Loucy (cell line): Measurements from ENCODE around the gene FOXD3.

Experiments
- H2AFZ ChIP-seq: fragments of 200-600 bp; sonication (generic); 2 replicates; pipeline ENCODE4 v1.6.0; 2016; ENCODE audit warnings: antibody characterized with exemption, mild to moderate bottlenecking, low read length, moderate library complexity
- H3F3A ChIP-seq: fragments of 200-600 bp; 2 replicates; pipeline ENCODE4 v1.6.0; 2016; ENCODE audit warnings: antibody characterized with exemption, low read depth, mild to moderate bottlenecking
- H3K27me3 ChIP-seq: fragments of 200-600 bp; sonication (generic); 2 replicates; pipeline ENCODE4 v1.6.1; 2014; ENCODE audit warnings: low read length, mild to moderate bottlenecking; ENCODE audit not compliant: insufficient read depth, poor library complexity, severe bottlenecking
- H3K36me3 ChIP-seq: fragments of 200-600 bp; sonication (generic); 2 replicates; pipeline ENCODE4 v1.6.1; 2016; ENCODE audit warnings: low read length; ENCODE audit not compliant: insufficient read depth
- H3K4me1 ChIP-seq: fragments of 200-600 bp; sonication (generic); 2 replicates; pipeline ENCODE4 v1.5.1; 2014; ENCODE audit warnings: low read length, mild to moderate bottlenecking; ENCODE audit not compliant: insufficient read depth, poor library complexity, severe bottlenecking
- H3K4me2 ChIP-seq: fragments of 200-600 bp; sonication (generic); 2 replicates; pipeline ENCODE4 v1.6.0; 2014; ENCODE audit warnings: antibody characterized with exemption, low read length, low read depth, mild to moderate bottlenecking; ENCODE audit not compliant: poor library complexity, severe bottlenecking
- H3K4me3 ChIP-seq: fragments of 200-600 bp; sonication (generic); 2 replicates; pipeline ENCODE4 v1.5.1; 2014; ENCODE audit warnings: low read length, mild to moderate bottlenecking, mixed read lengths; ENCODE audit not compliant: poor library complexity, severe bottlenecking
- H3K79me2 ChIP-seq: fragments of 200-600 bp; sonication (generic); 2 replicates; pipeline ENCODE4 v1.6.1; 2014; ENCODE audit warnings: low read length; ENCODE audit not compliant: insufficient read depth
- H3K9ac ChIP-seq: fragments of 200-600 bp; sonication (generic); 2 replicates; pipeline ENCODE4 v1.6.0; 2014; ENCODE audit warnings: mild to moderate bottlenecking, low read depth, low read length, moderate library complexity; ENCODE audit not compliant: poor library complexity, severe bottlenecking
- H3K9me2 ChIP-seq: fragments of 200-600 bp; sonication (generic); replicated peaks from 2 replicates; pipeline ENCODE4 v1.6.1; 2016; ENCODE audit warnings: low read depth, low read length, mixed read lengths
- H3K9me3 ChIP-seq: fragments of 200-600 bp; sonication (generic); 2 replicates; pipeline ENCODE4 v1.6.1; 2014; ENCODE audit warnings: mild to moderate bottlenecking, antibody characterized with exemption, low read length, low read depth; ENCODE audit not compliant: insufficient read depth
- H4K20me1 ChIP-seq: fragments of 200-600 bp; sonication (generic); 2 replicates; pipeline ENCODE4 v1.6.0; 2014; ENCODE audit warnings: antibody characterized with exemption, low read length, mild to moderate bottlenecking; ENCODE audit not compliant: insufficient read depth, poor library complexity, severe bottlenecking
- EZH2phosphoT487 ChIP-seq: fragments of 200-600 bp; IDR thresholded peaks from 2 replicates; pipeline ENCODE4 v1.6.1; 2018; ENCODE audit warnings: antibody characterized with exemption, mild to moderate bottlenecking, moderate library complexity, borderline replicate concordance
- TF ChIP-seq, protein P1 (sequence below): fragments of 200-600 bp; sonication (generic); conservative IDR thresholded peaks from 2 replicates; pipeline ENCODE4 v1.5.1; 2014; ENCODE audit warnings: mild to moderate bottlenecking, antibody characterized with exemption, low read length

Gene FOXD3

DNA sequence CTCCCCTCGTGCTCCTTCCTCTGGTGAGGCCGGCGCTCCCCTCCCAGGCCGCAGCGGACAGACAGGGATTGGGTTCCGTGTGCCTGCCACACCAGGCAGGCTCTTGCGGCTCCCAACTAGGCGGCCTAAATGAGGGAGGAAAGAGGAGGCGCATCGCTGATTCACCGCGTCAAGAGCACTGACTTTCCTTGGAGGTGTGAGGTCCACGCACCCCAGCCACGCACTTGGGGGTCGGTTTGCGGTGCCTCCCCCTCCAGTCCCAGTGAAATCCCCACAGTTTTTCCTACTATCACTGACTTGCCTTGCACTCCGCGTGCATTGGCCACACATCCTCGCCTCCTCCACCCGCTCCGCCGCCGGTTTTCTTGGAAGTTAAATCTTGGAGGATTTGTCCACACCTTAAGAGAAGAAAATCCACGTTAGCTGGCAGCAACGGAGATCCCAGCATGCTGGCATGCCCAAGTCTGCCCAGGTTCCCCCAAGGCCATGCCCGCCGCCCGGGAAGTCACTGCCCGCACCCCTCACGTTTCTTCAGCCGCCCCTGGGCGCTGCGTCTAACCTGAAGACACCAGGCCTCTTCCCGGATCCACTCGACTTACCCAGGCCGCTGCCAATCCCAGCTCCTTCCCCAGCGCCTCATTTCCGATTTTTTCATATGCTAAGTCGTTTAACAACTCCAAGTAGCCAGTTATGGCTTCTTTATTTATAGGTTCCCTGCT lies 1.1 kb upstream of the FOXD3 start:
- H3F3A ChIP-seq = no peaks in the 10 kb centered on the region
- H3K79me2 ChIP-seq = no peaks in the 10 kb centered on the region
- H3K36me3 ChIP-seq = no peaks in the 10 kb centered on the region
- H3K4me2 ChIP-seq = no peak overlapping the region
- no peaks in the 10 kb centered on the region for H3K9me3 ChIP-seq
- peaks cover 7% of the 10 kb centered on the region for H3K4me1 ChIP-seq
- no peak overlapping the region for H3K4me3 ChIP-seq
- TF ChIP-seq, protein P1, sequence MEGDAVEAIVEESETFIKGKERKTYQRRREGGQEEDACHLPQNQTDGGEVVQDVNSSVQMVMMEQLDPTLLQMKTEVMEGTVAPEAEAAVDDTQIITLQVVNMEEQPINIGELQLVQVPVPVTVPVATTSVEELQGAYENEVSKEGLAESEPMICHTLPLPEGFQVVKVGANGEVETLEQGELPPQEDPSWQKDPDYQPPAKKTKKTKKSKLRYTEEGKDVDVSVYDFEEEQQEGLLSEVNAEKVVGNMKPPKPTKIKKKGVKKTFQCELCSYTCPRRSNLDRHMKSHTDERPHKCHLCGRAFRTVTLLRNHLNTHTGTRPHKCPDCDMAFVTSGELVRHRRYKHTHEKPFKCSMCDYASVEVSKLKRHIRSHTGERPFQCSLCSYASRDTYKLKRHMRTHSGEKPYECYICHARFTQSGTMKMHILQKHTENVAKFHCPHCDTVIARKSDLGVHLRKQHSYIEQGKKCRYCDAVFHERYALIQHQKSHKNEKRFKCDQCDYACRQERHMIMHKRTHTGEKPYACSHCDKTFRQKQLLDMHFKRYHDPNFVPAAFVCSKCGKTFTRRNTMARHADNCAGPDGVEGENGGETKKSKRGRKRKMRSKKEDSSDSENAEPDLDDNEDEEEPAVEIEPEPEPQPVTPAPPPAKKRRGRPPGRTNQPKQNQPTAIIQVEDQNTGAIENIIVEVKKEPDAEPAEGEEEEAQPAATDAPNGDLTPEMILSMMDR = no peak
- no peak for TF ChIP-seq EZH2phosphoT487
- no peak overlapping the region for H2AFZ ChIP-seq
- H3K9ac ChIP-seq = no peak overlapping the region
- H3K27me3 ChIP-seq = no peaks in the 10 kb centered on the region
- H3K9me2 ChIP-seq = no peaks in the 10 kb centered on the region
- no peaks in the 10 kb centered on the region for H4K20me1 ChIP-seq

DNA sequence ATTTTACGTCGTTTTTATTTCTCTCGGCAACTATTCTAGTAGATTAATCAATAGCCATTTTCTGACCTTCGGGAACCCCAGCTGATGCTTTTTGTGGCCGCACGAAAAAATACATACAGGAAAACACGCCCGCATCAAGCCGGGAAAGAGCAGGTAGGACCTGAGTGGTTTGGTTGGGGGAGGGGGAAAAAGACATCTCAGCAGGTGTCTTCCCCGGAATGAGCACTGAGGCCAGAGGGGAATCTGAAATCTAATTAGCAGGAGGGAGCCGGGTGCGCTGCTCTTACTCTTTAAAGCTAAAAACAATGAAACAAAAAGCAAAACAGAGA lies 618 bp upstream of the FOXD3 start:
- no peak for TF ChIP-seq EZH2phosphoT487
- TF ChIP-seq, protein P1 = no peak
- no peaks in the 10 kb centered on the region for H3F3A ChIP-seq
- no peaks in the 10 kb centered on the region for H3K36me3 ChIP-seq
- no peaks in the 10 kb centered on the region for H3K9me2 ChIP-seq
- H3K27me3 ChIP-seq = no peaks in the 10 kb centered on the region
- no peaks in the 10 kb centered on the region for H3K9me3 ChIP-seq
- no peak overlapping the region for H2AFZ ChIP-seq
- H3K79me2 ChIP-seq = no peaks in the 10 kb centered on the region
- no peak overlapping the region for H3K4me2 ChIP-seq
- H3K9ac ChIP-seq = no peak overlapping the region
- H3K4me3 ChIP-seq = no peak overlapping the region
- H4K20me1 ChIP-seq = no peaks in the 10 kb centered on the region
- peaks cover 7% of the 10 kb centered on the region for H3K4me1 ChIP-seq

DNA sequence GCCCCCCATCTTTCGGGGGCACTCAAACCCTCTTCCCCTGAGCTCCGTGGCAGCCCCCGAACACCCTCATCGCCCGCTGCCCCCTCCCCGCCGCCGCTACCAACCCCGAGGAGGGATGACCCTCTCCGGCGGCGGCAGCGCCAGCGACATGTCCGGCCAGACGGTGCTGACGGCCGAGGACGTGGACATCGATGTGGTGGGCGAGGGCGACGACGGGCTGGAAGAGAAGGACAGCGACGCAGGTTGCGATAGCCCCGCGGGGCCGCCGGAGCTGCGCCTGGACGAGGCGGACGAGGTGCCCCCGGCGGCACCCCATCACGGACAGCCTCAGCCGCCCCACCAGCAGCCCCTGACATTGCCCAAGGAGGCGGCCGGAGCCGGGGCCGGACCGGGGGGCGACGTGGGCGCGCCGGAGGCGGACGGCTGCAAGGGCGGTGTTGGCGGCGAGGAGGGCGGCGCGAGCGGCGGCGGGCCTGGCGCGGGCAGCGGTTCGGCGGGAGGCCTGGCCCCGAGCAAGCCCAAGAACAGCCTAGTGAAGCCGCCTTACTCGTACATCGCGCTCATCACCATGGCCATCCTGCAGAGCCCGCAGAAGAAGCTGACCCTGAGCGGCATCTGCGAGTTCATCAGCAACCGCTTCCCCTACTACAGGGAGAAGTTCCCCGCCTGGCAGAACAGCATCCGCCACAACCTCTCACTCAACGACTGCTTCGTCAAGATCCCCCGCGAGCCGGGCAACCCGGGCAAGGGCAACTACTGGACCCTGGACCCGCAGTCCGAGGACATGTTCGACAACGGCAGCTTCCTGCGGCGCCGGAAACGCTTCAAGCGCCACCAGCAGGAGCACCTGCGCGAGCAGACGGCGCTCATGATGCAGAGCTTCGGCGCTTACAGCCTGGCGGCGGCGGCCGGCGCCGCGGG lies 837 bp downstream of the FOXD3 start:
- Histone ChIP-seq H3F3A (no peaks in the 10 kb centered on the region), H3K9me3 (no peaks in the 10 kb centered on the region), H3K4me3 (no peak overlapping the region), H4K20me1 (no peaks in the 10 kb centered on the region), H3K27me3 (no peaks in the 10 kb centered on the region), H3K4me2 (no peak overlapping the region), H3K4me1 (no peaks in the 10 kb centered on the region), H3K36me3 (no peaks in the 10 kb centered on the region), H2AFZ (no peak overlapping the region), H3K9me2 (no peaks in the 10 kb centered on the region), H3K9ac (no peak overlapping the region), H3K79me2 (no peaks in the 10 kb centered on the region)
- TF ChIP-seq EZH2phosphoT487 = no peak
- TF ChIP-seq, protein P1 = no peak
